GM19351 (cell line): ENCODE results near the gene NOL6.
"Not testable (repeated sequence)": the region's sequence is repeated elsewhere in the genome, so short reads cannot be mapped to it uniquely, and the experiment has no call there.

Experiments used
- ATAC-seq: cut with Tn5 transposase; IDR thresholded peaks from one replicate; pipeline ENCODE4 v1.9.1; 2021; ENCODE audit warnings: mild to moderate bottlenecking, moderate library complexity; ENCODE audit not compliant: unreplicated experiment

NOL6 gene

DNA sequence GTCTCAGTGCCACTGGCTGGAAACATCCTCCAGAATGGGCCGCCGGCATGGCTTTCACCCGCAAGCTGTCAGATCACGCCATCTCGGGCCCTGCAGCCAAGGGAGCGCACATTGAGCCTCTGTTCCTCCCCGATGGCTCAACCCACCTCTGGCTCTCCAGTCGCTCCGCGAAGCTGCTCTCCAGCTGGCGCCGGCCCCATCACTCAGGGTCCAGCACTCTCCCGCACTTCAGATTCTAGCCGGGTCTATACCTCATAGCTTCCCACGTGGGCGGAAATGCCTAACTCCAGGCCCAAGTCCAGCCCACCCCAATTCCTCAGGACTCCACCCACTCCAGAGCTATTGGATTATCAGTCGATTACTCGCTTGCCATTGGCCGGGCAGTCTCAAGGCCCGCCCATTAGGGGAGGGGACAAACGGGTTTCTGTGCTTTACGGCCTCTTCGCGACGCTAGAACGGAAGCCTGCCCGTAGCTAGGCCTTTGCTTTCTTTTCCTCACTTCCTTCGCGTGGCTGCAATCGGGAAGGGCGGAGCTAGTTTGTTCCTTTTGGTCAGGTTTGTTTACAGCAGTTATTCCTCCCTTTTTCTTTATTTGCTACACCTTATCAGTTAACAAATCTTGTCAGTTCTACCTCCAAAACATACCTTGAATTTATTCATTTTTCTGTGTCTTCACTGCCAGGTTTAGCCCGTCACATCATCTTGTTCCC, at the start of gene NOL6:
NOL6 (minus strand) TSS at position 282 of the 710 bp plus-strand sequence; CDS start at position 200, 82 bp downstream.
- ATAC-seq: peak; percentile 99

- not testable (repeated sequence) for ATAC-seq
Observed at GRCh38 chr9:33521861-33522260, 48.1 kb upstream of the NOL6 start.

DNA sequence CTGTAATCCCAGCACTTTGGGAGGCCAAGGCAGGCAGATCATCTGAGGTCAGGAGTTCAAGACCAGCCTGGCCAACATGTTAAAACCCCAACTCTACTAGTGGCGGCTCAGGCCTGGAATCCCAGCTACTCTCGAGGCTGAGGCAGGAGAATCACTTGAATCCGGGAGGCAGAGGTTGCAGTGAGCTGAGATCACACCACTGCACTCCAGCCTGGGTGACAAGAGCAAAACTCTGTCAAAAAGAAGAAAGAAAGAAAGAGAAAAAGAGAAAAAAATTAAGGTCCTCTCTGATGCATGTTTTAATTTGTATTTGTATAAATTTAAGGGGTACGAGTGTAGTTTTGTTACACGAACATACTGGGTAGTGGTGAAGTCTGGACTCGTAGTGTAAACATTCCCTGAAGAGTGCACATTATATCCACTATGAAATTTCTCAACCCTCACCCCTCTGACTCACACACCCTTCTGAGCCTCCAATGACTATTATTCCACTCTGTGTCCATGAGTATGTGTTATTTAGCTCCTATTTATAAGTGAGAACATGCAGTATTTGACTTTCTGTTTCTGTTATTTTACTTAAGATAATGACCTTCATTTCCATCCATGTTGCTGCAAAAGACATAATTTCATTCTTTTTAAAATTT, 44.3 kb upstream of the NOL6 start:
- not testable (repeated sequence) for ATAC-seq

- ATAC-seq: no peak
Observed at GRCh38 chr9:33517373-33517772, 43.6 kb upstream of the NOL6 start.

DNA sequence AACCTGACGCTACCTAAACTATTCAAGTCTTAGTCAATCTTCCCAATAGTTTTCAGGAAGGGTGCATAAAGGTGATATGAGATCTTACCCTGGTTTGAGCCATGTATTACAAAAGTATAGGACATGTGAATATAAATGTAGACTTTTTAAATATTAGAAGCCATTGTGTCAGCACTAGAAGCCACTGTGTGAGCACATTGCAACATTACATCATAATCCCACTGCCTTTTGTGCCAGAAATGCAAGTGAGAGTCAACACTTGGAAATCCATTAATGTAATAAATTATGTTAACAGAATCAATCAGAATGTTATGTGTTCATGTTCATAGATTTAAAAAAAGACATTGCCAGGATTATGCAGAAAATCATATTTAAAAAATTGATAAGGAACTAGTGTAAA, 42.7 kb upstream of the NOL6 start:
- ATAC-seq: not testable (repeated sequence)

- ATAC-seq: not testable (repeated sequence)
Observed at GRCh38 chr9:33515342-33515995, 41.7 kb upstream of the NOL6 start.

GRCh38 chr9:33512535-33512934, 38.8 kb upstream of the NOL6 start:
- not testable (repeated sequence) for ATAC-seq

DNA sequence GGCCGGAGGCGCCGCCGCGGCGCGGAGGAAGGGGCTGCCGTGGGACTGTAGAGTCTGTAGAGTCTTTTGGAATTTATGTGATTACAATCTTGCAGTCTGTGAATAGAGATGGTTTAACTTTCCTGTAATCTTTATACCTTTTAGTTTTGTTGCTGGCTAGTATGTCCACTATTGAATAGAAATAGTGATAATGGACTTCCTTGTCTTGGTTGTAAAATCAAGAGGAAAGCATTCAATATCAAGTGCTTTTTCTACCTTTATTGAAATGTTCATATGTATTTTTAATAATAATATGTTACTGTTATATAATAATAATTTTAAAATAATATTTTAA, 37.4 kb upstream of the NOL6 start:
- ATAC-seq: not testable (repeated sequence)

DNA sequence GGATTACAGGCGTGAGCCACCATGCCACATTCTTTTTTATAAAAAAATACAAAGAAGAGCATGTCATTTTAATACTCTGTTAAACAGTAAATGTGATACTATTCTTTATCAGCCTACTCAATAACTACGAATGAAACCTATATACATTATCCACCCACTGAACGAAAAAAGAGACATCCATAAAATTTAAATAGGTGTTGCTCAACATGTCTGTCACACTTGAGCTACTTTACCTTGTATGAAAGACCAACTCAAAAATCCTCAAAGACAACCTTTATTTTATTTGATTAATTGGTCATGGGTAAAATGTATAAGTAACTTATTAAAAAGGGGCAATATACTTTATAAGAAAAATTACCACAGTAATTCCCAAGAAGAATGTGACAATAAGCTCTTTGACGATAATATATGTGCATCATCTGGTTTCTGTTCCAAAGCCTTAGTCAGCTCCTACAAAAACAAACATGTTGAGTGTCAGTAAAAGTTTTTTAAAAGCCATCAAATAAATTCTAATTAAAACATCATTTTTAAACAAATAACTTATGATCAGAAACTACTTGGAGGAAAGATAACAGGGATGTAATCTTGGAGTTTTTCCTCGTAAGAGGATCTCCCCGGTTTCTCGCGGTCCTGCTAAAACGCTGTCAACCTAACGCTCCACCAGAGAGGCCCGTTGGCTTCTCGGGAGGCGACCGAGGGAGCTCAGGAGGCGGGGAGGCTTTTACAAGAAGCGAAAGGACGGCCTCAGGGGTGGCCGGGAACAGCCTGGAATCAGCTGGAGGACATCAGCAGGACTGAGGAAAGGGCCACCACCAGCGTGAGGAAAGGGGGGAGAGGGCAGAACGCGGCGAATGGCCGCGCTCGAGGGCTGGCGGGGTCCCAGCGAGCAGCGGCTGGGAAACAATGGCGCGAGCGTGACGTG, 36.8 kb upstream of the NOL6 start:
- ATAC-seq: peak; percentile 74

DNA sequence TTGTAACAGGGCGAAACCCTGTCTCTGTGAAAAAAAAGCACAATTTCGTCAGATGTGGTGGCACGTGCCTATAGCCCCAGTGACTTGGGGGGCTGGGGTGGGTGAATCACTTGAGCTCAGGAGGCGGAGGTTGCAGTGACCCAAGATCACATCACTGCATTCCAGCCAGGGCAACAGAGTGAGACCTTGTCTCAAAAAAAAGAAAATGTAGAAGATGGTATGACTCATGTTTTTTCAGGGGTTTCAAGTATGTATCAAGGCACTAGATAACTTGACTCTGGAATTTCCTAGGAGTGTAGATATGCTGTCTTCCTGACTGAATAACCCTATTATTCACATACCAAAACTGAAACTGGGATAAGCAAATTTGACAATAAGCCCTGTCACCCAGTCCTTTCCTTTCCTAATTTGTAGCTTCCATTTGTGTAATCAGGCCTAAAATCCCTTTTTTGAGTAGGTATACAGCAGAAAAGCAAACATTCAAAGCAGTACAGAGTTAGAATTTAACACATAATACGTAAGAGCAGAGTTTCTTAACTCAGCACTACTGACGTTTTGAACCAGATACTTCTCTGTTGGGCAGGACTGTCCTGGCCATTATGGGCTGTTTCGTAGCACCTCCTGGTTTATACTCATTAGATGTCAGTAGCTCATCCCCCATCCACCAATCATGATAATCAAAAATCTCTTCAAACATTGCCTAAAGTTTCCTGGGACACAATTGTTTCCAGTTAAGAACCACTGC, 33.1 kb upstream of the NOL6 start:
- no peak for ATAC-seq

- ATAC-seq: no peak
Observed at GRCh38 chr9:33498387-33498786, 24.7 kb upstream of the NOL6 start.

GRCh38 chr9:33493819-33494218, 20.1 kb upstream of the NOL6 start:
- ATAC-seq: not testable (repeated sequence)

- ATAC-seq: no peak
Observed at GRCh38 chr9:33489066-33489465, 15.3 kb upstream of the NOL6 start.

DNA sequence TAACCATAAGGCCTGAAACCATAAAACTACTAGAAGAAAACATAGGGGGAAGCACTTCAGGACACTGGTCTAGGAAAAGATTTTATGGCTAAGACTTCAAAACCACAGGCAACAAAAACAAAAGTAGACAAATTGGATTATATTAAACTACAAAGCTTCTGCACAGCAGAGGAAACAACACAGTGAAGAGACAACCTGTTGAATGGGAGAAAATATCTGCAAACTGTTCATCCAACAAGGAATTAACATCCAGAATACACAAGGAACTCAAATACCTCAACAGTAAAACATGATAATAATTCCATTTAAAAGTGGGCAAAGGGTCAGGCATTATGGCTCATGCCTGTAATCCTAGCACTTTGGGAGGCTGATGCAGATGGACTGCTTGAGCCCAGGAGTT, 11.6 kb upstream of the NOL6 start:
- not testable (repeated sequence) for ATAC-seq

- ATAC-seq: no peak
Observed at GRCh38 chr9:33480976-33481375, 7.3 kb upstream of the NOL6 start.

DNA sequence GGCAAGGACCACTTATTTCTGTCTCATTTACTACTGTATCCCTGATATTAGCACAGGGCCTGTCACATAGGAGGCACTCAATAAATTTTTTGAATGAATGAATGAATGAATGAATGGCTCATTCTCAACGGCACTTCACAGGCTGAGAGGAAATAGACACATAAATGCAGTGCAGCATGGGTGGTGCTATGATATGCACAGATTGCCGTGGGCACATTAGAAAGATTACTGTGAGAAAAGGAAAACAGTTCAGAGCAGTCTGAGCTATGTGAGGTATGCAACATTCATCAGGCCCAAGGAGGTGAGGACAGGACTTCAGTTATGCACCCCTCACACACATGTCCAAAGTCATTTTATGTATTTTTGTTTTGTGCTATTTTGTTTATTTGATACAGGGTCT, 6.4 kb upstream of the NOL6 start:
- no peak for ATAC-seq

GRCh38 chr9:33476503-33476902, 2.8 kb upstream of the NOL6 start:
- no peak for ATAC-seq

- ATAC-seq: no peak
Observed at GRCh38 chr9:33475357-33475756, 1.6 kb upstream of the NOL6 start.

GRCh38 chr9:33472881-33473615, 676 bp downstream of the NOL6 start:
- no peak for ATAC-seq
